Cardiac septum (tissue), 1 donor: ENCODE data around the gene TK2. TPM values are rescaled to one million over a fixed set of nuclear protein-coding genes. Genes with fewer than 3 reads are reported as not detected.
"Not testable (repeated sequence)": the region's sequence is repeated elsewhere in the genome, so short reads cannot be mapped to it uniquely, and the experiment has no call there.

Source experiments
- DNase-seq: peaks from one replicate; pipeline ENCODE4 v3.0.0-alpha.2; 2020; ENCODE audit warnings: low spot score
- intact Hi-C: fragments of 100-400 bp; cut with DNase I; formaldehyde crosslinking; loops from one replicate; pipeline ENCODE4 v1.14.0; 2022
- long read RNA-seq: library from polyadenylated mRNA; unstranded; transcript quantifications from one replicate; pipeline ENCODE4 v2.0.0, GENCODE V29; 2021
- total RNA-seq: library from RNA; stranded (reverse); fragmentation: NEBNext Ultra II Directional; extraction: Animal tissue kit (Norgen Biotek cat#: 25700); gene quantifications from one replicate; pipeline ENCODE4 v1.2.1, GENCODE V29; 2021
- donor health status: DM: no; HTN: no; CAD: no.

The TK2 gene
- 23.4 TPM for total RNA-seq
- long read RNA-seq, full-length matches to known transcripts = 13 of 20 reads
- long read RNA-seq, partial matches to known transcripts = 0 of 20 reads
- long read RNA-seq, other reads (novel, unspliced or antisense) = 7 of 20 reads

- peak; percentile 88 for DNase-seq
- intact Hi-C loops = loop anchor here (1.0 to 2.0 kb wide), 2 partner anchors 33 to 55 kb away; partner anchors contain the start of gene CMTM3
Observed at GRCh38 chr16:66549284-66550131, at the start of gene TK2. Gene TK2 (minus strand): TSS chr16:66550122. CDS start chr16:66550061, 61 bp downstream.

DNA sequence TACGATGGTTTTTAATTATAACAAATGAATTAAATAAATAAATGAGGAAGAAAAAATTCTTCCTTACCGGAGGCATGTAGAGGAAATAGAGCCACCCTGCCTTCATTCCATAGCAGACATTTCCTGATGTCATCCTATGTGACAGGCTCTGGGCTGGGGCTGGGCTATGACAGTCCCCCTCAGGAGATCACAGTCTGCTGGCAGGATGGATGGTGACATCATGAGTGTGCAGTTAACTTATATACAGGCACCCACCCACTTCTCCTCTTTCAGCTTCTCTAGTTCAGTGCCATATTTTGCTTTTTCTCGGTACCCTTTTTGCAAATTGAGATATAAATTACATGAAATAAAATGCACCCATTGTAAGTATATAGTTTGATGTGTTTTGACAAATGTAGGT is 48.2 kb upstream of the TK2 start:
- intact Hi-C loops = no loop called here
- no peak for DNase-seq

GRCh38 chr16:66596986-66597848 is 47.3 kb upstream of the TK2 start:
- no peak for DNase-seq
- intact Hi-C loops = no loop called here

DNA sequence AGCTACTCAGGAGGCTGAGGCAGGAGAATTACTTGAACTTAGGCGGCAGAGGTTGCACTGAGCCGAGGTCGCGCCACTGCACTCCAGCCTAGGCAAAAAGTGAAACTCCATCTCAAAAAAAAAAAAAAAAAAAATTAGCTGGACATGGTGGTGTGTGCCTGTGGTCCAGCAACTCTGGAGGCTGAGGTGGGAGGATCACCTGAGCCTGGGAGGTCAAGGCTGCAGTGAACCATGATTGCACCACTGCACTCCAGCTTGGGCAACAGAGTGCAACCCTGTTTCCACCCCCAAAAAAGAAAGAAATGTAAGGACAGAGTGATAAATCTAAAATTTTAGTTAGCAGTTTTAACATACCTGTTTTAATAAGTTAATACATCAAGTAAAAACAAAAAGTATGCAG is 46.6 kb upstream of the TK2 start:
- DNase-seq, intact Hi-C loops: not testable (repeated sequence)

- intact Hi-C loops = no loop called here
- DNase-seq = no peak
Observed at GRCh38 chr16:66594739-66595138, 44.8 kb upstream of the TK2 start.

DNA sequence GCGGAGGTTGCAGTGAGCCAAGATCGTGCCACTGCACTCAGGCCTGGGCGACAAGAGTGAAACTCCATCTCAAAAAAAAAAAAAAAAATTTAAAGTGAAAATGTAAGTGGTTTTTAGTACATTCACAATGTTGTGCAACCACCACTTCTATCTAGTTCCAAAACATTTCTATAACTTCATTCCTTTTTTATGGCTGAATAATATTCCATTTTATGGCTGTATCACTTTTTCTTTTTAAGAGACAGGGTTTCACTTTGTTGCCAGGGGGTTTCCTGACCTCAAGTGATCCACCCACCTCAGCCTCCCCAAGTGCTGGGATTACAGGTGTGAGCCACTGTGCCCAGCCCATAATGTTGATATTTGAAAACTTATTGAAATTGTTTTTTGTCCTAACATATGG is 42.9 kb upstream of the TK2 start:
- intact Hi-C loops = no loop called here
- no peak for DNase-seq

DNA sequence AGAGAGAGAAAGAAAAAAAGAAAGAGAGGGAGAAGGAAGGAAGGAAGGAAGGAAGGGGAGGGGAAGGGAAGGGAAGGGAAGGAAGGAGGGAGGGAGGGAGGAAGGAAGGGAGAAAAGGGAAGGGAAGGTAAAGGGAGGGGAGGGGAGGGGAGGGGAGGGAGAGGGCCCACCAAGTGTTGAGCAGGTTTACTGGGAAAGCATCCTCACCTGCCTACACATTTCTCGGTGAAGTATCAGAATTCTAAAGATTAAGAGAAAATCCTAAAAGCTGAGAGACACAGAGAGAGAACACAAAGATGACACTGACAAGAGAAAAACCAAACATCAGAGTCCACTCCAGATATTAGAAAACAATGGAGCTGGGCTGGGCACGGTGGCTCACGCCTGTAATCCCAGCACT is 42.3 kb upstream of the TK2 start:
- no peak for DNase-seq
- intact Hi-C loops = no loop called here

GRCh38 chr16:66591018-66591417 is 41.1 kb upstream of the TK2 start:
- intact Hi-C loops = no loop called here
- DNase-seq = no peak

DNA sequence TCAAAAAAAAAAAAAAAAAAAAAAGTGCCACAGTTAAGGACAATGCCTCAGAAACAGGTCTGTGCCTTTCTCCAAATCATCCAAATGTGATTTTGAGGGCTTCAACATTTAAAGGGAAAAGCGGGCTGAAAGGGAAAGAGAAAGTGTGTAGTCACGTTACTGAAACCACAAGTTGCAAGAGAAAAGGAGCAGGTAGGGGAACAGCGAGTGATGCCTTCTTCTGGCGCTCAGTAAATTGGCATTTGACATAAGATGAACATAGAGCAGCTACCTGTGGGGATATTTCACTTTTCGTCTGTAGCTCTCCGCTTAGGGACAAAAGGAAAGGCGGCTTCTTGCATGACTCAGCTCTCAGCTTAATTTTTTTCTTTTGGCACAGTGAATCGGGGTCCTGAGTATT is 40.4 kb upstream of the TK2 start:
- intact Hi-C loops = no loop called here
- DNase-seq = peak; percentile 12

- DNase-seq = peak; percentile 90
- intact Hi-C loops = no loop called here
Observed at GRCh38 chr16:66588981-66589713, 39.2 kb upstream of the TK2 start.

DNA sequence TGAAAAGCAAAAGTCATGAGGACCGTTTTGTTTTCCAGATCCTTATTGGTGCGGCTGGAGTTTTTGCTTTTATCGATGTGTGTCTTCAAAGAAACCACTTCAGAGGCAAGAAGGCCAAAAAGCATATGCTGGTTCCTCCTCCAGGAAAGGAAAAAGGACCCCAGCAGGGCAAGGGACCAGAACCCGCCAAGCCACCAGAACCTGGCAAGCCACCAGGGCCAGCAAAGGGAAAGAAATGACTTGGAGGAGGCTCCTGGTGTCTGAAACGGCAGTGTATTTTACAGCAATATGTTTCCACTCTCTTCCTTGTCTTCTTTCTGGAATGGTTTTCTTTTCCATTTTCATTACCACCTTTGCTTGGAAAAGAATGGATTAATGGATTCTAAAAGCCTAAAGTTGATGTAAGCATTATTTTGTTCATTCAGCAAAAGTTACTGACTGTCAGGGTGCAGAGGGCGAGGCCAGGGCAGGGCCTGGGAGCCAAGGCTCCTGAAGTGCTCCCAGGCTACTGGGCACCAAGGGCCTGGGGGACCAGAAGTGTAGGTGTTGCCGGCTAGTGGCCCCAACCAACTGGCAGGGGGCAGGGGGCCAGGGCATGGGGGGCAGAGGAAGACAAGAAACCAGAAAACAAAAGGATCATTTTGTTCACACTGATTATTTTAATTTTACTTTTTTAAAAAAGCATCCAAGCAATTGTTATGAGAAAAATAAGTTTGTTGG is 38.1 kb upstream of the TK2 start:
- intact Hi-C loops = no loop called here
- DNase-seq = no peak

DNA sequence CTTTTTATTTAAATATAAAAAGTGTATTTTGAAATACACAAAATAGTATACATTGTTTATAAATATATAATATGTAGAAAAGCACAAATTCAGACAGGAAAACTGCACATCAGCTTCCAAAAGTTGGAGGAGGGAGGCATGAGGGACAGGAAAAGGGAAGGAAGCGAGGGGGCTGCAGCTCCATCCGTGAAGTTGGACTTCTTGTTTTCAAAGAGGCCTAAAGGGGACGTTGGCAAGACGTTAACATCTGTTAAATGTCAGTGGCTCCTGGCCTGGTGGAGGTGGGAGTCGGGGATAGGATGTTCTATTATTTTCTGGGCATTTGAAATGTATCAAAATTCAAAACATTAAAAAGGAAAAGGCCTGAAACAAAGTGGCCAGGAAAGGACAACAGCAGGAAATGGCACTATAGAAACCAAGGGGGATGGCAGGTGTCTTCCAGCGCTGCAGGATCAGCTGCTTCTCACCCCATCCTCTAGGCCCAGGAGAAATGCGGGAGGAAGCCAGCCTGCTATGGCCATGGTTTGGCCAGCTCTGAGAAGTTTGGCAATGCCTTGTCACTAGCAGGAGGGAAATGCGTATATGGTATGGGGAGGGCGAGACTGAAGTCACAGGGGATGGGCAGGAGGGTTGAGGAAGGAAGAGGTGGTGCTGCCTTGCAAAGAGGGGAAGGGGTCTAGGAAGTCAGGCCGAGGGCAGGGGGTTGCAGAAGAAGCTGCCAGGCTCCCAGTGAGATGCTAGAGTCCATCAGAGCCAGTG is 35.7 kb upstream of the TK2 start:
- intact Hi-C loops = no loop called here
- no peak for DNase-seq

DNA sequence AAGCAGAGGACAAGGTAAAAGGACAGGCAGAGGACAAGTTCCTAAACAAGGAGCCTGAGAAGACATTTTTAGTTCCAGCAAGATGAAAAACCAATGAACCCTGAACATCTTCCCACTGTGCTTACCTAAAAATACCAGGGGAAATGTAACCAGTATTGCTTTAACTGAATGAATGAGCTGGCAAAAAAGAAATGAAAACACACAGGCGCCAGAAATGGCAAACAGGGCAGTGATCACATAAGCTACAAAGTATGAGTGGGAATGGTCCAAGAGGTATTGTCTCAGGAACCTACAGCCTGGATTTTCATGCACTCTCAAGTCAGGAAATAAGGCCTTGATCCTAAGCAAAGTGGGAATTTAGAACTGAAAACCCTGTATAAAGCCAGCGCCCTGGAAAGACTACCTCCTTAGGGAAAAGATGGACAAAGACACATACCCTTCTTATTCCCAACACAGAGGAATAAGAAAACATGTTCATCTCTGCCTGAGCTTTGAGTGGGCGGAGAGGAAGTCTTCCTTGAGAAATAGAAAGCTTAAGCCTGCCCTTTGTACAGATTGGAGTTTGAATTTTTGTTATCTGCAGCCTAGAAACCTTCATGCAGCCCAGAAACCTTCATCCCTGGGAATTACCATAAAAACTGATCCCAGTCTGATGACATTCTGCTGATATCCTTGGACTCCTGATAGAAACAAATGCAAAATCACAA is 31.5 kb upstream of the TK2 start:
- no peak for DNase-seq
- intact Hi-C loops = no loop called here

- intact Hi-C loops = no loop called here
- DNase-seq = no peak
Observed at GRCh38 chr16:66580605-66581209, 30.8 kb upstream of the TK2 start.

DNA sequence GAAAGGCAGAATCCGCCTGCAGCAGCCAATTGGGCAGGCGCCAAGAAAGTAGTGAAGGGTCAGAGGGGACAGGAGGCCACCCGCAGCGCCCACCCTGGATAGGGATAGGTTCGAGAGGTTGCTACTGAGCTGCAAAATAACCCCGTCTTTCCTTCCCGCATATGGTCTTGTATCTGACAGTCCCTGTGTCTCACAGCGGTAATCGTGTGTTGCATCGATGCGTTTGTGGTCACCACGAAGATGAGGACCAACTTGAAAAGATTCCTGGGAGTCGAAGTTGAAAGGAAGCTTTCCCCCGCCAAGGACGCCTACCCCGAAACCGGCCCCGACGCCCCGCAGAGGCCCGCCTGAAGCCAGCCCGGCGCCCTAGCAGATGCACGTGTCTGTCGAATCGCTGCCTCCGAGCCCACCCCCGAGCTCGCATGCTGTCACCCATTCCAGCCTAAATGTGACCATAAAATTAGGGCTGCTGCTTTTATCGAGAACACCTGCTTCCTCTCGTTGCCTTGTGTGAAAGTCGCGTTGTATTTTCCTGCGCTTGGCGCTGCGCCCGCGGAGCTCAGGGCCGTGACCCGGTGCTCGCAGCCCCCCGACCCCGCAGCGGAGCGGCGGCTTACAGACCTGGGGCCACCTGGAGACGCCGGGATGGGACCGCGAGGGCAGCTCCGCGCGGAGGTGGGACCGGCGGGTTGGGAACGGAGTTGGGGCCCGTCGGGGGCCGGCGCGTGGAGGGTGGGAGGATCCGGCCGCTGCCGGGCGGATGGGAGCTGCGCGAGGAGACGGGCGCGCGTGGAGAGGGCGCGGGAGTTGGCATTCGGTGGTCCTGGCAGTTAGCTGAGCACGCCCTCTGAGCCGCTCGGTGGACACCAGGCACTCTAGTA is 29.0 kb upstream of the TK2 start, which contains the start of gene CMTM2:
CMTM2 (plus strand) TSS at position 813 of the 881 bp plus-strand sequence. CDS start 145 bp downstream, outside the sequence.
- no peak for DNase-seq
- intact Hi-C loops = no loop called here

DNA sequence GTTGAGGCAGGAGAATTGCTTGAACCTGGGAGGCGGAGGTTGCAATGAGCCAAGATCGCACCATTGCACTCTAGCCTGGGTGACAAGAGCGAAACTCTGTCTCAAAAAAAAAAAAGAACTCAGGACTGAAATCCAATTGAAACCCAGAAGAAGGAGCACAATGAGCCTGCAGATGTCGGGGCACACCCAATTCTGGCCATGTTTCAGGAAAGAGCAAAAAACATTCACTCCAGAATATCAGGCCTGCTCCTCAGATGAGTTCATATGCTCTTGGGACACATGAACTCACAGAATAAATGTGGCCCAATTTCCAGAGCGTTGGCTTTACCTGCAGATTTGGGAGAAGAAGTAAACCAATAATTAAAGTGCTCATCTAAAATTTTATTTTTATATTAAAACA is 26.4 kb upstream of the TK2 start:
- intact Hi-C loops = no loop called here
- DNase-seq = no peak
